Tibial nerve (tissue), 4 donors: ENCODE results near the gene TNP2.

Experiments
- EP300 ChIP-seq, 2 donors: sonication (generic); formaldehyde crosslinking; IDR thresholded peaks; one replicate each; pipeline ENCODE4 v1.6.1; 2017; ENCODE audit warnings: antibody characterized with exemption in 2 of 2, mild to moderate bottlenecking in 1 of 2
- POLR2A ChIP-seq, 2 donors: fragments of 450-650 bp; IDR thresholded peaks; one replicate each; pipeline ENCODE4 v1.6.1; 2017; ENCODE audit warnings: antibody characterized with exemption in 2 of 2, mild to moderate bottlenecking in 2 of 2, moderate library complexity in 2 of 2
- TF ChIP-seq, protein P1 (sequence below), 5 experiments: fragments of 200-600 bp in 3 of 5; fragments of 450-650 bp in 2 of 5; sonication (generic) in 3 of 5; IDR thresholded peaks; one replicate each; pipeline ENCODE4 v1.5.1; 2016 to 2019; ENCODE audit warnings: antibody characterized with exemption in 5 of 5, mild to moderate bottlenecking in 3 of 5, moderate library complexity in 2 of 5

DNA sequence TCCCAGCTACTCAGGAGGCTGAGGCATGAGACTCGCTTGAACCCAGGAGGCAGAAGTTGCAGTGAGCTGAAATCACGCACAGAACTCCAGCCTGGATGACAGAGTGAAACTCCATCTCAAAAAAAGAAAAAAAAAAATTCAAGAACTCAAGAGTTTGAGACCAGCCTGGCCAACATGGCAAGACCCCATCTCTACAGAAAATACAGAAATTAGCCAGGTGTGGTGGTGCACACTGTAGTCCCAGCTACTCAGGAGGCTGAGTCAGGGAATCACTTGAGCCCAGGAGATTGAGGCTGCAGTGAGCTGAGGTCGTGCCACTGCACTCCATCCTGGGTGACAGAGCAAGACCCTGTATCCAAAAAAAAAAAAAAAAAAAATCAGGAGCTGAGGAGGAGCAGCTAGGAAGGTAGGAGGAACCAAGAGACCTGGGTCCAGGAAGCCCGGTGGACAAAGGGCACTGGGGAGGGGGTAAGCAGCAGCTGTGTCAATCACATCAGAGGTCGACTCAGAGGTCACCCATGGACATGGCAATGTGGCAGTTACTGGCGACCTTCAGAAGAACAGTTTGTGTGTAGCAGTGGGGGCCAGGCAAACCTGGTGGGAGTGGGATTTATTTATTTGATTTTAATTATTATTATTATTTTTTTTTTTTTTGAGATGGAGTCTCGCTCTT is 23.1 kb upstream of the TNP2 start:
- TF ChIP-seq, protein P1, sequence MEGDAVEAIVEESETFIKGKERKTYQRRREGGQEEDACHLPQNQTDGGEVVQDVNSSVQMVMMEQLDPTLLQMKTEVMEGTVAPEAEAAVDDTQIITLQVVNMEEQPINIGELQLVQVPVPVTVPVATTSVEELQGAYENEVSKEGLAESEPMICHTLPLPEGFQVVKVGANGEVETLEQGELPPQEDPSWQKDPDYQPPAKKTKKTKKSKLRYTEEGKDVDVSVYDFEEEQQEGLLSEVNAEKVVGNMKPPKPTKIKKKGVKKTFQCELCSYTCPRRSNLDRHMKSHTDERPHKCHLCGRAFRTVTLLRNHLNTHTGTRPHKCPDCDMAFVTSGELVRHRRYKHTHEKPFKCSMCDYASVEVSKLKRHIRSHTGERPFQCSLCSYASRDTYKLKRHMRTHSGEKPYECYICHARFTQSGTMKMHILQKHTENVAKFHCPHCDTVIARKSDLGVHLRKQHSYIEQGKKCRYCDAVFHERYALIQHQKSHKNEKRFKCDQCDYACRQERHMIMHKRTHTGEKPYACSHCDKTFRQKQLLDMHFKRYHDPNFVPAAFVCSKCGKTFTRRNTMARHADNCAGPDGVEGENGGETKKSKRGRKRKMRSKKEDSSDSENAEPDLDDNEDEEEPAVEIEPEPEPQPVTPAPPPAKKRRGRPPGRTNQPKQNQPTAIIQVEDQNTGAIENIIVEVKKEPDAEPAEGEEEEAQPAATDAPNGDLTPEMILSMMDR (IDR thresholded peaks at IDR 0.05): no peak
- TF ChIP-seq POLR2A (IDR thresholded peaks at IDR 0.05) (no peak), EP300 (IDR thresholded peaks at IDR 0.05) (no peak)
